Gastrocnemius medialis (tissue), 4 donors: ENCODE data around the gene SLC43A3. TPM values are rescaled to one million over a fixed set of nuclear protein-coding genes. Genes with fewer than 3 reads are reported as not detected.

Source experiments
- ATAC-seq, 2 donors: fragments of 150-250 bp; one replicate each; pipeline ENCODE4 v1.9.1; 2016
- DNase-seq, 2 donors: peaks; one replicate each; pipeline ENCODE4 v3.0.0-alpha.2; 2019
- H3K27ac ChIP-seq, 4 donors: fragments of 200-600 bp; sonication (generic); 1 replicate in 1 of 4; 2 replicates in 3 of 4; pipeline ENCODE4 v1.5.1; 2016 to 2018; ENCODE audit warnings: mild to moderate bottlenecking in 2 of 4, moderate library complexity in 1 of 4
- H3K27me3 ChIP-seq, 3 donors: fragments of 200-600 bp; sonication (generic) in 2 of 3; 1 replicate in 1 of 3; 2 replicates in 2 of 3; pipeline versions ENCODE4 v1.5.1 to v1.6.0; 2016 to 2019; ENCODE audit warnings: mild to moderate bottlenecking in 1 of 3, moderate library complexity in 1 of 3
- H3K36me3 ChIP-seq, 2 donors: fragments of 200-600 bp; sonication (generic) in 1 of 2; one replicate each; pipeline ENCODE4 v1.5.1; 2017 to 2018
- H3K4me1 ChIP-seq, 2 donors: fragments of 200-600 bp; sonication (generic) in 1 of 2; one replicate each; pipeline ENCODE4 v1.5.1; 2016 to 2017; ENCODE audit warnings: mild to moderate bottlenecking in 2 of 2
- H3K4me3 ChIP-seq, 4 donors: fragments of 200-600 bp; sonication (generic) in 3 of 4; 1 replicate in 1 of 4; 2 replicates in 3 of 4; pipeline ENCODE4 v1.5.1; 2016 to 2019; ENCODE audit warnings: mild to moderate bottlenecking in 2 of 4
- H3K9me3 ChIP-seq, 3 donors: fragments of 200-600 bp; sonication (generic) in 2 of 3; 1 replicate in 1 of 3; 2 replicates in 2 of 3; pipeline ENCODE4 v1.5.1; 2016 to 2019
- CTCF ChIP-seq, 5 experiments: fragments of 450-650 bp in 3 of 5; fragments of 200-600 bp in 2 of 5; sonication (generic) in 2 of 5; IDR thresholded peaks in 4 of 5; conservative IDR thresholded peaks in 1 of 5; 1 replicate in 4 of 5; 2 replicates in 1 of 5; pipeline ENCODE4 v1.5.1; 2016 to 2019; ENCODE audit warnings: antibody characterized with exemption in 5 of 5, mild to moderate bottlenecking in 3 of 5, moderate library complexity in 3 of 5
- POLR2A ChIP-seq, 2 donors: fragments of 450-650 bp; IDR thresholded peaks; one replicate each; pipeline ENCODE4 v1.6.1; 2017; ENCODE audit warnings: antibody characterized with exemption in 2 of 2, mild to moderate bottlenecking in 2 of 2, moderate library complexity in 2 of 2
- in situ Hi-C, 4 donors: fragments of 200-750 bp; cut with MboI; loops; one replicate each; pipeline versions ENCODE4 v1.15.0 to v1.8.0; 2017; ENCODE audit warnings: low sequenced_read_pairs in 4 of 4
- intact Hi-C: fragments of 100-400 bp; cut with DNase I; formaldehyde crosslinking; loops from one replicate; pipeline ENCODE4 v1.15.1; 2023; ENCODE audit warnings: low total_unique reads
- total RNA-seq, 4 donors: library from RNA; depleted of rRNA; stranded (reverse); fragments of >200 nt; gene quantifications; one replicate each; pipeline versions ENCODE4 v1.1.0 to v1.2.3, GENCODE V29; 2016

The SLC43A3 gene
- total RNA-seq, 4 donors from 2014 or later, result 13.9 to 22.5 (median 20.3) TPM

GRCh38 chr11:57469268-57469667 is 42.3 kb upstream of the SLC43A3 start:
- no peak overlapping the region for H3K4me3 ChIP-seq
- intact Hi-C loops (no loop called here), in situ Hi-C loops (loop anchor here in 1 of 4 donors (25.0 kb wide), 2 partner anchors 168 to 1043 kb away; partner anchors contain the start of genes OR5B21 and YPEL4)
- no peak overlapping the region for H3K27ac ChIP-seq
- no peaks in the 10 kb centered on the region for H3K9me3 ChIP-seq
- DNase-seq, result no peak
- no peaks in the 10 kb centered on the region for H3K27me3 ChIP-seq
- no peaks in the 10 kb centered on the region for H3K4me1 ChIP-seq
- no peak for TF ChIP-seq POLR2A (IDR thresholded peaks at IDR 0.05)
- TF ChIP-seq CTCF (IDR thresholded peaks at IDR 0.05 in 4 of 5, conservative IDR thresholded peaks at IDR 0.05 in 1 of 5), result no peak
- no peak for ATAC-seq
- H3K36me3 ChIP-seq, result no peaks in the 10 kb centered on the region

GRCh38 chr11:57468276-57468675 is 41.4 kb upstream of the SLC43A3 start:
- Histone ChIP-seq H3K27ac (no peak overlapping the region), H3K4me1 (no peaks in the 10 kb centered on the region), H3K36me3 (no peaks in the 10 kb centered on the region), H3K27me3 (no peaks in the 10 kb centered on the region), H3K9me3 (no peaks in the 10 kb centered on the region), H3K4me3 (no peak overlapping the region)
- intact Hi-C loops (no loop called here), in situ Hi-C loops (loop anchor here in 1 of 4 donors (25.0 kb wide), 2 partner anchors 169 to 1044 kb away; partner anchors contain the start of genes OR5B21 and YPEL4)
- DNase-seq (no peak), ATAC-seq (no peak)
- TF ChIP-seq POLR2A (IDR thresholded peaks at IDR 0.05) (no peak), CTCF (IDR thresholded peaks at IDR 0.05 in 4 of 5, conservative IDR thresholded peaks at IDR 0.05 in 1 of 5) (no peak)

GRCh38 chr11:57467508-57468157 is 40.7 kb upstream of the SLC43A3 start:
- TF ChIP-seq CTCF (IDR thresholded peaks at IDR 0.05 in 4 of 5, conservative IDR thresholded peaks at IDR 0.05 in 1 of 5) (no peak), POLR2A (IDR thresholded peaks at IDR 0.05) (no peak)
- in situ Hi-C loops (loop anchor here in 1 of 4 donors (25.0 kb wide), 2 partner anchors 170 to 1045 kb away; partner anchors contain the start of genes OR5B21 and YPEL4), intact Hi-C loops (no loop called here)
- H3K9me3 ChIP-seq, result no peaks in the 10 kb centered on the region
- no peaks in the 10 kb centered on the region for H3K27me3 ChIP-seq
- H3K27ac ChIP-seq, result no peak overlapping the region
- H3K4me3 ChIP-seq, result no peak overlapping the region
- ATAC-seq (no peak), DNase-seq (no peak)
- H3K4me1 ChIP-seq, result no peaks in the 10 kb centered on the region
- no peaks in the 10 kb centered on the region for H3K36me3 ChIP-seq

- Histone ChIP-seq H3K4me1 (no peaks in the 10 kb centered on the region), H3K4me3 (no peak overlapping the region), H3K36me3 (no peaks in the 10 kb centered on the region), H3K27ac (no peak overlapping the region), H3K27me3 (peaks cover 0 to 5% (median 0%) of the 10 kb centered on the region in 3 donors), H3K9me3 (no peaks in the 10 kb centered on the region)
- in situ Hi-C loops (loop anchor here in 1 of 4 donors (25.0 kb wide), 2 partner anchors 171 to 1046 kb away; partner anchors contain the start of genes OR5B21 and YPEL4), intact Hi-C loops (no loop called here)
- ATAC-seq (no peak), DNase-seq (no peak)
- TF ChIP-seq CTCF (IDR thresholded peaks at IDR 0.05 in 4 of 5, conservative IDR thresholded peaks at IDR 0.05 in 1 of 5) (no peak), POLR2A (IDR thresholded peaks at IDR 0.05) (no peak)
These were observed 39.8 kb upstream of the SLC43A3 start for GRCh38 chr11:57466680-57467079.
